GM19238 (cell line): ENCODE measurements around the gene MGME1.
"Not testable (repeated sequence)": the region's sequence is repeated elsewhere in the genome, so short reads cannot be mapped to it uniquely, and the experiment has no call there.

Source experiments
- DNase-seq: peaks from one replicate; pipeline ENCODE4 v3.0.0; 2011; ENCODE audit warnings: low spot score; ENCODE audit not compliant: insufficient read length

MGME1 gene

GRCh38 chr20:17959257-17959627 is 9.6 kb upstream of the MGME1 start:
- DNase-seq, result no peak

DNA sequence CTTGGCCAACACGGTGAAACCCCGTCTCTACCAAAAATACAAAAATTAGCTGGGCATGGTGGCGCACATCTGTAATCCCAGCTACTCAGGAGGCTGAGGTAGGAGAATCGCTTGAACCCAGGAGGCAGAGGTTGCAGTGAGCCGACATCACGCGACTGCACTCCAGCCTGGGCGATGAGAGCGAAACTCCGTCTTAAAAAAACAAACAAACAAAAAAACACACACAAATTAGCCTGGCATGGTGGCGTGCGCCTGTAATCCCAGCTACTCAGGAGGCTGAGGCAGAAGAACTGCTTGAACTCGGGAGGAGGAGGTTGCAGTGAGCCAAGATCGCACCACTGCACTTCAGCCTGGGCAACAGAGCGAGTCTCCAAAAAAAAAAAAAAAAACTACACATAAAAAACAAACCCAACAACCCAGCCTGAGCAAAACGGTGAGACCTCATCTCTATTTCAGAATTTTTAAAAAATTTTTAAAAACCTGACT is 8.4 kb upstream of the MGME1 start:
- DNase-seq, result not testable (repeated sequence)

DNA sequence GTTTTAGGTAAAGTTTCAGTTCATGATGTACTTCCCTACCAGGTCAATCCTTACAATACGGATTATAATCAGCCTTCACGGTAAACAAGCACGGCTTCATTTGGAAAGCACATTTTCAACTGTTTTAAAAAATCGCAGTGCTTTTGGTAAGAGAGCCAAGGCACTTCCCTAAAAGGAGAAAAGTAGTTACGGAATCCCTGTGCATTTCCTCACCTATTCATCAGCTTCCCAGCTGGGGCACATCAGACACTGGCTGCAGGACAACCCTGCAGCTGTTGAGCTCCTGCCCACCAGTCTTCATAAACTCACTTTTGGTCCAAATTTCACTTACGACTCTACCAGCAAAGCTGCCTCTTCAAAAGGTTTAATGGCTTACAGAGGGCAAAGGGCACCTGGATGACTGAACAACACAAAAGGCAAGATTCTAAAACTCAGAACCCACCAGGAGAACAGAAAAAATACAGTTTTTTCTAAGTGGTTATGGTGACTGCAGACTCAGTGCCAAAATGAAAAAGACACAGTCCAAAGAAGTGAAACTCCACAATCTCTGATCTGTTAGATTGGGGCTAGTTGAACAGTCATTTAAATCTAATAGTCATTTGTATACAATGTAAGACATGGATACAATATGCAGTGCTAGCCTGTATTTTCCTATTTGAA is 7.8 kb upstream of the MGME1 start:
- no peak for DNase-seq

DNA sequence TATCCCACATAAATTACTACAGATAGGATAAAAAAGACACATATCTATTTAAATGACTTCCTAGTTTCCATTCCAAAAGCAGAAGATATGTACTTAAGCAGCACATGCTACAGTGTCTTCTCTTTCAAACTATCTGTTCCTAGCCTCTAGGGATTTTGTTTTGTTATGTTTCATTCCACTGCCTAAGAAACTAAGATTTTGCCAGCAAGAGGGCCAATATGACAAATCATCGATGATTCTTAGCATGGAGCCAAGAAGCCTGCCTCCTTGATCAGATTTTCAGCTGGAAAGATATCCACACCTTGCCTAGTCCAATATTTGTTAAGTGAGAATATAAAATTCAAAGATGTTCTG is 7.3 kb upstream of the MGME1 start:
- no peak for DNase-seq

DNA sequence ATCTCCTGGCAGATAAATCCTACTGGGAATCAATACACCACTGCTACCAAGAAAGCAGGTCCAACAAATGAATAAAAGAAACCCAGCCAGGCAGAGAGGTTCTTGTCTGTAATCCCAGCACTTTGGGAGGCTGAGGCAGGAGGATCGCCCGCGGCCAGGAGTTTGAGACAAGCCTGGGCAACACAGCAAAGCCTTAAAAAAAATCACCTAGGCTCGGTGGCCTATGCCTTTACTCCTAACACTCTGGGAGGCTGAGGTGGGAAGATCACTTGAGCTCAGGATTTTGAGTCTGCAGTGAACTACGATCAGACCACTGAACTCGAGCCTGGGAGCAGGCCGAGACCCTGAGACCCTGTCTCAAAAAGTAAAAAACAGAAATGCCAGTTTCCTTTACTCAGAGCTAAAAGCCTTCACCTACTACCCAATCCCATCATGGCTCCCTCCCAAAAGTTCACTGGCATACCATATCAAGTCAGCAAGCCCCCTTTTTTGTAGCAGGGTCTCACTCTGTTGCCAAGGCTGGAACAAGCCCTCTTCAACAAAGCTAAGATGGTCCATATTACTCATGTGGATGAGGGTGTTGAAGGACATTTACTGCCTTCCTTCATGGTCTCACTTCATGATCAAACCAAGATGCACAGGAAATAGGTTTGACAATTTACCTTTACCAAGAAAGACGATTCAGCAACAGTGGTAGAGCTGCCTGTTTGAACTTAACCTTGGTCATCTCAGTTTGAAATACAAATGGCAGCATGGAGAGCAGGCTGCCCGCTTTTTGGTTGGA is 5.5 kb upstream of the MGME1 start:
- DNase-seq, result no peak

- DNase-seq, result no peak
Observed at GRCh38 chr20:17964073-17964472, 4.7 kb upstream of the MGME1 start.

GRCh38 chr20:17964632-17965031 is 4.2 kb upstream of the MGME1 start:
- DNase-seq, result no peak

GRCh38 chr20:17965042-17965697 is 3.6 kb upstream of the MGME1 start:
- DNase-seq, result no peak

DNA sequence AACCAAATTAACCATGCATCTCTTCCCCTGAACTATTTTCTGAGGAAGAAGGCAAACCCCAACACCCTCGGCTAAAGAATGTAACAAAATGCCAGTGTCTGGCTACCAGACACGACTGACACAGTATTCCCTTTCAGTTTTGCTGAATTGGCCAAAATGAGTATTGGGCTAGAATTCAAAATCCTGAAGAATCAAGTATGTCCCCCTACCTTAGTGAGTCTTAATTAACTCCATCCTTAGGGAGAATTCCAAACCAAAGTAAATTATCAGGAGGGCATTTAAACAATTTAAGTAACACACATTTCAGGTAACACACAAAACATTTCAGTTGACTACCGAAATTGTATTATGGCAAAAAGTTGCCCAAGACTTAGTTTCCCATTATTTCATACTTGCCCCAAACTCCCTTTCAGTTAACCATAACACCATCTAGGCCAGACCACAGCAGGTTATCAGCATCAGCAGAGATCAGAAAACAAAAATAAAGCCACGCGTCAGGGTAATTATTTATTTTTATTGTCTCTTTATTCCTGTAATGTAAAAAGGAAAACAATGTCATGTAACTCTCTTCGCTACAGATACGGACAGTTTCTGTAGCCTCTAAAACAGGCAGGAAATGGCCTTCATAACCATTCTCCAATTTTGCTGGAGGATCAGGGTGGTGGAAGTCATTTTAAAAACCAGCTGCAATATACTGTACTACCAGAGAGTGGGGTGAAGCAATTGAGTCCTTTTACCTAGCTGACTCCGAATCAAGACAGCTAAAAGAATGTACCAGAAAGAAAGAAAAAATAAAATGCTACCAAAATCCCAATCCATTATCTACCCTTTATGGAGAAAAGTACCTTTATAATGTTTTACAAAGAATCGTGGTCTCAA is 2.1 kb upstream of the MGME1 start:
- DNase-seq, result no peak

DNA sequence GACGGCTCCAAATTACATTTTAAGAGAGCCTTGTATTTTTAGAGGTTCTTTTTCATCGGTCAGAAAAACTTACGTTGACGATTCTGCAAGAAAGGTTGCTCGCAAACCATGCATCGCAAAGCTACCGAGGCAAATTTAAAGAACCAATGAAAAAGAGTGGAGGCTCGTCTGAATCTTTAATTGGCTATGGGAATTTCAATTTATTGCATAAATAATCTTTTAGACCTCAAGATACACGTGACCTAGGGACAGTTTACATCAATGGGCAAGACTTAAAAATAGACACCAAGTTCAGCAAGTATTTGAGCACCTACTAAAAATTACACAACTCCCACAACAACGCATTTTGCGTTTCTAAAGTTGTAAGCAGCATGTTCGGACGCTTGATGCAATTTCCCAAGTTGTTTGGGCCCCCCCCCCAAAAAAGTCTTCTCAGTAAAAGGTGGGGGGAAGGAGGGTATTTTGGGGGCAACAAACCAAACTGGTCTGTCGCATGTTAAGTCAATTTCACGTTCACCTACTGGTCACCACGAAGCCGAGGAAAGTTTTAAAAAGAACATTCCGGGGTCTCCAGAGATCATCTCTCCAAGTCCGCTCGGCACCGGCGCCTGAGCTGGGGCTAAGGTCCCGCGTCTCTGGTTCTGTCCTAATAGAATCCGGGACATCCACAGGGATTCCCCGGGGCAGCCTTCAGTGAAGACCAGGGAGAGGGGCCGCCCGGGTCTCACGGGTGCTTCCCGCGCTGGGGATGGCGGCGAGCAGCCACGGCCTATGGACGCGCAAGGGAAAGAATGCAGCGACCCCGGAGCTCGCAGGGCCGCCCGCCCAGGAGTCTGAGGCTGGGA is 1.1 kb upstream of the MGME1 start:
- no peak for DNase-seq

DNA sequence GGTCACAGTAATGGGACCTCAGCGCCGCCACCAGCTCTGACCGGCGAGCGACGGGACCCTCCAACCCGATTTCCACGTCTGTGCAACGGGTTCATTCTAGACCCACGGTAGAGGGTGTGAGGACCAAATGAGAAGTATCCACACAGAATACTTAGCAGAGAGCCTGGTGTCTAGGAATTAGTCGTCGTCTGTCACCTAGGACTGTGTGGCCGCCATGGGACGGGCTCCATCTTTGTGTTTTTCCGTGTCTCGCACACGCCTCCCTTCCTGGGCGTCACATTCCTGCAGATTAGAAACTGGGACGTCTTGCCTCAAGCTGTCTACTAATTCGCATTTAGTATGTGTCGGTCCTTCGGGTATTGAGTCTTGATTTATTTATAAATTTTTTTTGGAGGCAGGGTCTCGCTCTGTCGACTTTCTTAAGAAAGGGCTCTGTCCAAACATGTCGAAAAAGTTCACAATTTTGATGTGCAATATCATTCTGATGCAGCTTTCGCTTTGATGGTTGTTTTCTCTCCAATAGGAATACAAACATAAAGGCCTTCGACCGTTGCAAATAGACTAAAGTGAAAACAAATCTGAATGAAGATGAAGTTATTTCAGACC is 563 bp downstream of the MGME1 start:
- DNase-seq, result no peak

GRCh38 chr20:17969884-17970409 is 1.1 kb downstream of the MGME1 start:
- no peak for DNase-seq

- no peak for DNase-seq
Observed at GRCh38 chr20:17971300-17972013, 2.6 kb downstream of the MGME1 start.

DNA sequence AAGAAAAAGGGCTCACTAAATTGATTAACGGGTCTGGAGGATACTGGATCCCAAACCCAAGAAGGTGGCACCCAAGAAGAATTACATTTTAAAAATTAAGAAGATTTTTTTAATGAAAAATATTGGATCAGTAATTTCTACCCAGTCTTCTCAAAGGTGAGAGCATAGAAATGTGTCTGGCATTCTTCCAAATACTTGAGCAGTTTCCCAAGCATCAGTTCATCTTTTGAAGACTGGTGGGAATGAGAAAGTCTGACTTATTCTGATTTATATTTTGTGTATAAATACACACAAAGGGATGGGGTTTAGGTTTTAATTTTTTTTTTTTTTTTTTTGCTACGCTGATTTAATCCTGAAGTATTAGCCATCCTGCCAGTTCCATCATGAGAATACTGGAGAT is 3.3 kb downstream of the MGME1 start:
- DNase-seq, result no peak

- DNase-seq, result no peak
Observed at GRCh38 chr20:17976305-17976704, 7.5 kb downstream of the MGME1 start.

- no peak for DNase-seq
Observed at GRCh38 chr20:17985388-17986018, 16.7 kb downstream of the MGME1 start.

DNA sequence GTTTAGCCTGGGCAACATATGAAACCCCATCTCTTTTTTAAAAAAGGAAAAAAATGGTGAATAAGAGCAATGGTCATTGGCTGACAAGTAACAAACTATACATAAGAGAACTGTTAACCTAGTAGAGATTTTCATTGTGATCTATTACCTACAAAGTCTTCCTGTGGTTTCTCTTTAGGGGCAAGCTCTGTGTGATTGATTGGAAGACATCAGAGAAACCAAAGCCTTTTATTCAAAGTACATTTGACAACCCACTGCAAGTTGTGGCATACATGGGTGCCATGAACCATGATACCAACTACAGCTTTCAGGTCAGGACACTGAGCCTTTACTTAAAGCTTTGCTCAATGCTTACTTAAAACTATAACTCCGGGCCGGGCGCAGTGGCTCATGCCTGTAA is 19.2 kb downstream of the MGME1 start:
- DNase-seq, result no peak

DNA sequence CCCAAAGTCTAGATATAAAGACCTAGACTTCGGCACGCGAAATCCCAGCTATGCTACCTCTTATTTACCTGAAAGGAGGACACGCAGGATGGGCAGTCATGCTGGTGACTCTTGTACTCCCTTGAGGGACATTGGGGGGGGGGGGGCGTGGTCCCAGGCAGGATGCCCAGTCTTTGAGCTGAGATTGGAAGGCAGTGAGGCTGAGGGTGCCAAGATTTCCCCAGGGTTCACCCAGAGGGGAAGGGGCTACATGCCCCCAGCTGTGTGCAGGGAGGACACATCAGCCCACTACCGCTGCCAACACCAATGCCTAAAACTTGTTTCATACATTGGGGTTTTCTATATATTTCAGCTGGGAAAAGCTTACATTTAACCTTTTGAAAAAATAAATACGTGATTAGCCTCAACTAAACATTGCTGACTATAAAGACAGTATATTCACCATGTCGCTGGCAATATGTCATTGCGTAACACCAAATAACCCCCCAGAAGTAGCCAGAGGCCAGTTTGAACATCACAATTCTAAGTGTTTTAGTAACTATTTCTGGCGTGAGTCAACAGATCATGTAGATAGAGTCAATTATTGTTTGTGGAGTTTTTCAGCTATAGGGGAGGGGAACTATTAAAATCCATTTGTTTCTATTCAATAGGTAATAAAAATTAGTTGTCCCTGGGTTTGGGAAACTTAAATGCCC is 21.6 kb downstream of the MGME1 start:
- DNase-seq, result no peak
